ENCODE measurements around the gene RNF38.
"Not testable (repeated sequence)": the region's sequence is repeated elsewhere in the genome, so short reads cannot be mapped to it uniquely, and the experiment has no call there.

The RNF38 gene

DNA sequence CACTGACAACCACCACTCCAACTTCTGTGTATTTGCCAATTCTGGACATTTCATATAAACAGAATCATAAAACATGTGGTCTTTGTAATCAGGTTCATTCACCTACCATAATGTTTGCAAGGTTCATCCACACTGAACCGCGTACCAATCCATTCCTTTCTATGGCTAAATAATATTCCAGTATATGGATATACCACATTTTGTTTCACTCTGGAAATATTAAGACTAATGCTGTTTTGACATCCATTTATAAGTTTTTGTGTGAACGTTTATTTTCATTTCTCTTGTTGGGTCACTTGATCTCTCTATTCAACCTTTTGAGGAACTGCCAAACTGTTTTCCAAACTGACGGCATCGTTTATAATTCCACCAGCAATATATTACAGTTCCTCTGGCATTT lies 26.3 kb upstream of the RNF38 start:
- no peak overlapping the region for H3K4me3 ChIP-seq (ENCODE audit: low read length)
- TF ChIP-seq, protein P1, sequence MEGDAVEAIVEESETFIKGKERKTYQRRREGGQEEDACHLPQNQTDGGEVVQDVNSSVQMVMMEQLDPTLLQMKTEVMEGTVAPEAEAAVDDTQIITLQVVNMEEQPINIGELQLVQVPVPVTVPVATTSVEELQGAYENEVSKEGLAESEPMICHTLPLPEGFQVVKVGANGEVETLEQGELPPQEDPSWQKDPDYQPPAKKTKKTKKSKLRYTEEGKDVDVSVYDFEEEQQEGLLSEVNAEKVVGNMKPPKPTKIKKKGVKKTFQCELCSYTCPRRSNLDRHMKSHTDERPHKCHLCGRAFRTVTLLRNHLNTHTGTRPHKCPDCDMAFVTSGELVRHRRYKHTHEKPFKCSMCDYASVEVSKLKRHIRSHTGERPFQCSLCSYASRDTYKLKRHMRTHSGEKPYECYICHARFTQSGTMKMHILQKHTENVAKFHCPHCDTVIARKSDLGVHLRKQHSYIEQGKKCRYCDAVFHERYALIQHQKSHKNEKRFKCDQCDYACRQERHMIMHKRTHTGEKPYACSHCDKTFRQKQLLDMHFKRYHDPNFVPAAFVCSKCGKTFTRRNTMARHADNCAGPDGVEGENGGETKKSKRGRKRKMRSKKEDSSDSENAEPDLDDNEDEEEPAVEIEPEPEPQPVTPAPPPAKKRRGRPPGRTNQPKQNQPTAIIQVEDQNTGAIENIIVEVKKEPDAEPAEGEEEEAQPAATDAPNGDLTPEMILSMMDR (IDR thresholded peaks at IDR 0.05; ENCODE audit: insufficient read depth, low read depth, low read length, missing control alignments) = no peak
- DNase-seq (ENCODE audit: low read depth) = no peak

DNA sequence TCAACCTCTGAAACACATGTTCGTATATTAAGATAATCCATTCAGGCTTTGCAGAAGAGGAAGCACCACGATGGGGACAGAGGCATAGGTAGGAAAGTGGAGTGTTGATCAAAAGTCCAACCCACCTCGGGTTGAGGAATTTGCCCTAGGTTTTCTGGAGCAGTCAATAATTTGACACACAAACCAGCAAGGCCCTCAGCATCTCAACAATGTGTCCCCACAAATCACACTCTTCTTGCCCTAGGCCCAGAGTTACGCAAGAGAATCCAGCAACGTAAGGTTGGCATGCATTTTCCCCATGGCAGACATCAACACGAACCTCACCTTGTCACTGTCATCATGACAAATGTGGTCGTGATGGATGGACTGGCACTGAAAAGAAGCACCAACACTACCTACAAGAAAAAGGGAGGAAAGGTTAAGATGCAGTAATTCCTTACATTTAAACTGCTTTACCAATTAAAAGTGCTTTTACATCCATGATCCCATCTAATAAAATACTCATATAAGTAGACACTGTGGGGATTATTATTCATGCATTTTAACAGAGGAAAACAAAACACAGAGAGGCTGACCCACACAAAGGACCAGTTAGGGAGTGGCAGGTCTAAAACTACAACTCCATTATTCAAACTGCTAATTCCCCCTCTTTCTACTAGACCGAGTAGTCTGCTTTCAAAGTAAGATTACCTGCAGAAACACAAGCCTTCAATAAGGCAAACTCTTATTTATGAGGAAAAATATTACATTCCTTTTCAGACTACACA lies 24.4 kb upstream of the RNF38 start:
- TF ChIP-seq, protein P1 (IDR thresholded peaks at IDR 0.05; ENCODE audit: insufficient read depth, low read depth, low read length, missing control alignments) = no peak
- H3K4me3 ChIP-seq (ENCODE audit: low read length) = no peak overlapping the region
- DNase-seq (ENCODE audit: low read depth) = no peak

DNA sequence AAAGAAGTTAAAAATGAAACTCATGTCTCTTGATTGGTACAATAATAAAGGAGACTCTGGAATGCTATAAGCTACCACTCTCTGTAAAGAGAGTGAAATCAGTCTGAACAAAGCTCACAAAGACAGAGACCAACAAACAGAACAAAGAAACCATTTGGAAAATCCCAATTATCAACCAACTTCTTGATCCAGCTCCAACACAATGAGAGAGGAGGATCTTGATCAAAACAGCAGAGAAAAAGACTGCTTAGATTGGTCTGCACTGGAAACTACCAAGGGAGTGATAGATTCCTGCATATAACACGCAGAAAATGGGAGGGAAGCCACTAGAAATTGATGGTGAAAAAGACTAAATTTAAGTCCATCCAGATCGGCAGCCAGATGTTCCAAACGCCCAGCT lies 23.1 kb upstream of the RNF38 start:
- TF ChIP-seq, protein P1 (IDR thresholded peaks at IDR 0.05; ENCODE audit: insufficient read depth, low read depth, low read length, missing control alignments) = no peak
- DNase-seq (ENCODE audit: low read depth) = no peak
- no peak overlapping the region for H3K4me3 ChIP-seq (ENCODE audit: low read length)

DNA sequence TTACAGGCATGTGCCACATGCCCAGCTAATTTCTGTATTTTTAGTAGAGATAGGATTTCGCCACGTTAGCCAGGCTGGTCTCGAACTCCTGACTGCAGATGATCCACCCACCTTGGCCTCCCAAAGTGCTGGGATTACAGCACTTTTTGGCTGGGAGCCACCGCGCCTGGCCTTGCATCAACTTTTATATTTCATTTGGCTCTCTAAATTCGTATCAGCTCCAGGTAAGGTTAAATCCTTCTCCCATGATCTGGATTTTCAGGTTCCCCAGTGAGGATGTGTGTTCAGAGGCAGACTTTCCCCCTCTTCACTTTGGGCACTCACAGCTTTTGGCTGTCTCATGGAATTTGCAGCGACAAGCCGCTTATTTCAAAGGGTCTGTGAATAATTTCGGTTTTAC lies 16.8 kb upstream of the RNF38 start:
- no peak for DNase-seq (ENCODE audit: low read depth)
- TF ChIP-seq, protein P1 (IDR thresholded peaks at IDR 0.05; ENCODE audit: insufficient read depth, low read depth, low read length, missing control alignments) = no peak
- H3K4me3 ChIP-seq (ENCODE audit: low read length) = no peak overlapping the region

DNA sequence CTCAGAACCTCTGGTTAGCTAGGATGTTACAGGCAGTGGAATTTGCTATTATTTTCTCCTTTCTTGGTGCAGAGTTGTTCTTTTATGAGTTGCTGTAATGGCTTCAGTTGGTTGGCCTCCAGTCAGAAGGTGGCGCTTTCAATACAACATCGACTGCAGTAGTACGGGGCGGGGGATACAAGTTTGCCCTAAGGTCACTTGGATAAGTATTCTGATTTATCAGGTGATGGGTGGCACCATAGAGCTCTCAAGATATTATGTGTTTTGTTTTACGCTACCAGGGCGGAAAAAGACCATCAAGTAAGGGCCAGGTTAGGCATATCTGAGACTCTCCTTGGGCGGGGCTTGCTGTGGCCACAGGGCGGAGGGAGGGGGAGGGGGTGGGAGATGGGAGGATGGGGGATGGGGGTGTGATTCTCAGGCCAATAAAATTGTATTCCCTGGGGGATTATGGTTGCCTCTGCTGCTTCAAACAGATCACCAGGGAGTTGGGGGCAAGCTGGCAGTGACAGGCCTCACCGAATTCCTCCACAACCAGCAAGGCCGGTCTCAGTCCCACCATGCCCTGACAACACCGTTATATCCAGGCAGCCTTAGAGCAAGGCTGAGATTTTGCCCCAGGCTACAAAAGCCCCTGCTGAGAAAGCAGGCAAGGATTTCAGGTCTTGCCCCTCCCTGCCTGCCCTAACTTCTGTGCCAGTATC lies 15.9 kb upstream of the RNF38 start:
- DNase-seq (ENCODE audit: low read depth) = no peak
- H3K4me3 ChIP-seq (ENCODE audit: low read length) = no peak overlapping the region
- TF ChIP-seq, protein P1 (IDR thresholded peaks at IDR 0.05; ENCODE audit: insufficient read depth, low read depth, low read length, missing control alignments) = no peak

DNA sequence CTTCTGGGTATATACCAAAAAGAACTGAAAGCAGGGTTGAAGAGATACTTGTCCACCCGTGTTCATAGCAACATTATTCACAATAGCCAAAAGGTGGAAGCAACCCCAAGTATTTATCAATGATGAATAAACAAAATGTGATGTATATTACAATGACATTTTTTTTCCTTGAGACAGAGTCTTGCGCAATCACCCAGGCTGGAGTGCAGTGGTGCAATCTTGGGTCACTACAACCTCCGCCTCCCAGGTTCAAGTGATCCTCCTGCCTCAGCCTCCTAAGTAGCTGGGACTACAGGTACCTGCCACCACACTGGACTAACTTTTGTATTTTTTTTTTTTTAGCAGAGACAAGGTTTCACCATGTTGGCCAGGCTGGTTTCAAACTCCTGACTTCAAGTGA lies 11.3 kb upstream of the RNF38 start:
- DNase-seq (ENCODE audit: low read depth) = peak; percentile 48
- H3K4me3 ChIP-seq (ENCODE audit: low read length) = not testable (repeated sequence)

DNA sequence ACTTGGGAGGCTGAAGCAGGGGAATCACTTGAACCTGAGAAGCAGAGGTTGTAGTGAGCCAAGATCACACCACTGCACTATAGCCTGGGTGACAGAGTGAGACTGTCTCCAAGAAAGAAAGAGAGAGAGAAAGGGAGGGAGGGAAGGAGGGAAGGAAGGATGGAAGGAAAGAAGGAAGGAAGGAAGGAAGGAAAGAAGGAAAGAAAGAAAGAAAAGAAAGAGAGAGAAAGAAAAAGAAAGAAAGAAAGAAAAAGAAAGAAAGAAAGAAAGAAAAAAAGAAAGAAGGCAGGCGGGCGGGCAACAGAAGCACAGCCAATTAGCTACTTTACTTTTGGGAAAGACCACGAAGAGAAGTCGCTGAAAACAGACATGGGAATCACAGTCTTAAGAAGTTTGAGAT lies 9.0 kb upstream of the RNF38 start:
- not testable (repeated sequence) for DNase-seq (ENCODE audit: low read depth); H3K4me3 ChIP-seq (ENCODE audit: low read length)

Data from epithelial cell of esophagus (primary cell).